ENCODE measurements around the gene CHAF1B. TPM values are rescaled to one million over a fixed set of nuclear protein-coding genes. Genes with fewer than 3 reads are reported as not detected.
A peak's percentile ranks its signal among the peaks of the same experiment; 100 is the strongest.
"Not testable (repeated sequence)": the region's sequence is repeated elsewhere in the genome, so short reads cannot be mapped to it uniquely, and the experiment has no call there.

CHAF1B gene
- 1 to 10 TPM; 1.4 to 2.7 TPM for total RNA-seq
- long read RNA-seq, full-length matches to known transcripts, result 1 of 6 reads
- long read RNA-seq, partial matches to known transcripts, result 1 of 6 reads
- long read RNA-seq, other reads (novel, unspliced or antisense), result 4 of 6 reads

- peak; percentile 54 to 85 for DNase-seq
- intact Hi-C loops (cut with DNase I, micrococcal nuclease), result no loop called here
- peak; percentile 95 for ATAC-seq
Measured at GRCh38 chr21:36385233-36386030, at the start of gene CHAF1B. CHAF1B (plus strand) TSS chr21:36385392; CDS start chr21:36386137, 745 bp downstream.

- intact Hi-C loops (cut with DNase I, micrococcal nuclease), result loop anchor here in 1 of 2 donors (10.0 kb wide), 1 partner anchor 192 kb away; no protein-coding TSS in a partner anchor
- ATAC-seq (peak; percentile 49), DNase-seq (no peak)
Measured at GRCh38 chr21:36337099-36337509, 48.1 kb upstream of the CHAF1B start.

- no peak for ATAC-seq
- no peak for DNase-seq
- intact Hi-C loops (cut with DNase I, micrococcal nuclease), result loop anchor here in 1 of 2 donors (10.0 kb wide), 1 partner anchor 194 kb away; no protein-coding TSS in a partner anchor
Measured at GRCh38 chr21:36338975-36339374, 46.2 kb upstream of the CHAF1B start.

- ATAC-seq; DNase-seq; intact Hi-C loops (cut with DNase I, micrococcal nuclease): not testable (repeated sequence)
Measured at GRCh38 chr21:36342581-36342980, 42.6 kb upstream of the CHAF1B start.

- DNase-seq, result no peak
- intact Hi-C loops (cut with DNase I, micrococcal nuclease), result no loop called here
- no peak for ATAC-seq
Measured at GRCh38 chr21:36344931-36345330, 40.3 kb upstream of the CHAF1B start.

GRCh38 chr21:36347278-36347961 lies 37.8 kb upstream of the CHAF1B start:
- DNase-seq (no peak), ATAC-seq (peak; percentile 85)
- intact Hi-C loops (cut with DNase I, micrococcal nuclease), result no loop called here

- DNase-seq, result no peak
- no peak for ATAC-seq
- intact Hi-C loops (cut with DNase I, micrococcal nuclease), result no loop called here
Measured at GRCh38 chr21:36347962-36348328, 37.2 kb upstream of the CHAF1B start.

- intact Hi-C loops (cut with DNase I, micrococcal nuclease), result no loop called here
- ATAC-seq (no peak), DNase-seq (no peak)
Measured at GRCh38 chr21:36349315-36349714, 35.9 kb upstream of the CHAF1B start.

- DNase-seq, result no peak
- intact Hi-C loops (cut with DNase I, micrococcal nuclease), result no loop called here
- ATAC-seq, result no peak
Measured at GRCh38 chr21:36350282-36350910, 34.8 kb upstream of the CHAF1B start.

GRCh38 chr21:36354918-36355680 lies 30.1 kb upstream of the CHAF1B start:
- intact Hi-C loops (cut with DNase I, micrococcal nuclease), result no loop called here
- DNase-seq (no peak), ATAC-seq (no peak)

GRCh38 chr21:36355868-36356267 lies 29.3 kb upstream of the CHAF1B start:
- intact Hi-C loops (cut with DNase I, micrococcal nuclease), result no loop called here
- ATAC-seq, result no peak
- DNase-seq, result no peak

- ATAC-seq, result no peak
- DNase-seq, result no peak
- intact Hi-C loops (cut with DNase I, micrococcal nuclease), result no loop called here
Measured at GRCh38 chr21:36359185-36359584, 26.0 kb upstream of the CHAF1B start.

- intact Hi-C loops (cut with DNase I, micrococcal nuclease), result no loop called here
- no peak for DNase-seq
- ATAC-seq, result no peak
Measured at GRCh38 chr21:36369064-36369685, 16.0 kb upstream of the CHAF1B start.

- intact Hi-C loops (cut with DNase I, micrococcal nuclease), result no loop called here
- ATAC-seq, result peak; percentile 73
- DNase-seq, result no peak
Measured at GRCh38 chr21:36375994-36376393, 9.2 kb upstream of the CHAF1B start.

GRCh38 chr21:36377391-36377842 lies 7.8 kb upstream of the CHAF1B start:
- intact Hi-C loops (cut with DNase I, micrococcal nuclease), result no loop called here
- DNase-seq (no peak), ATAC-seq (peak; percentile 51)

- DNase-seq (no peak), ATAC-seq (no peak)
- intact Hi-C loops (cut with DNase I, micrococcal nuclease), result no loop called here
Measured at GRCh38 chr21:36379251-36379650, 5.9 kb upstream of the CHAF1B start.

- ATAC-seq (no peak), DNase-seq (no peak)
- intact Hi-C loops (cut with DNase I, micrococcal nuclease), result no loop called here
Measured at GRCh38 chr21:36381841-36382589, 3.2 kb upstream of the CHAF1B start.

GRCh38 chr21:36382722-36383121 lies 2.5 kb upstream of the CHAF1B start:
- intact Hi-C loops (cut with DNase I, micrococcal nuclease); ATAC-seq; DNase-seq: not testable (repeated sequence)

Measured in left colon (tissue), 2 donors.